ENCODE measurements around the gene LRFN4. TPM values are rescaled to one million over a fixed set of nuclear protein-coding genes. Genes with fewer than 3 reads are reported as not detected.

Gene LRFN4
- total RNA-seq, 2 experiments from 2014 or later = 24.6 to 29.8 TPM

DNA sequence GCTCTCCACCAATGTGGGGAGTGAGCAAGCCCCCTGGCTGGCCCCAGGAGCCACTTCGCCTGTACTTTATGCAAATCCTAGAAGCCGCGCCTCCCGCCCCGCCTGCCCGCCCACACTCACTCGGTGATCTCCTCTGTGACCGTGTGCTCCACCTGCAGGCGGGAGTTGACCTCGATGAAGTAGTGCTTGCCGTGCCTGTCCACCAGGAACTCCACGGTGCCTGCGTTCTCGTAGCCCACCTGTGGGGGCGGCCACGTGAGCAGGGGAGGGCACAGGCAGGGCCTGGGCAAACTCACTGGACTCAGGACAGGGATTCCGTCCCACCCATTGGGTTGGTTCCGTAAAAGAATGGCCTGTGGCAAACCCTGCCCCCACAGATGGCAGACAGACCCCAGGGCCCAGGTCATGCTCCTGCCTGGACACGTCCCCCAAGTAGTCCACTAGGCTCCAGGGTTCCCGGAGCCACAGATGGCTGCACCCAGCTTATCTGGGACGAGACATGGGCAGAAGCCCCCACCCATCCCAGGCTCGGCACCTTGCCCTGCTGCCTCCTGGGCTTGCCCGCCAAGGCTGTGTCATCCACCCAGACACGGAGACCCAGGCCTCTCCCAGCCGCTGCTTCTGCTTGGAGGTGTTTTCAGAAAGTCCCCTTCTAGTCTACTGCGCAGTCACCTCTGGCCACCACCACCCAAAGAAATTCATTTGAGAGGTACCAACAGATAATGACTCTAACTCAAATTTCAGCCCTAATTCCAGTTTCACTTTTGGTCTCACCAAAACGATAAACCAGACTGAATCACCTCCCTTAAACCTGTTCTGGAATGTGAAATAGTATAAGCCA is 12.1 kb downstream of the LRFN4 start:
- H3K36me3 Mint-ChIP-seq = no peaks in the 10 kb centered on the region
- H3K9me3 Mint-ChIP-seq = no peaks in the 10 kb centered on the region
- H3K27ac Mint-ChIP-seq = no peak overlapping the region
- peak; percentile 92 for DNase-seq
- POLR2A ChIA-PET = no interaction called here
- no peak overlapping the region for H3K4me3 Mint-ChIP-seq
- no peaks in the 10 kb centered on the region for H3K27me3 Mint-ChIP-seq
- H3K4me1 Mint-ChIP-seq (ENCODE audit: low read depth) = peaks cover 12% of the 10 kb centered on the region
- intact Hi-C loops (cut with micrococcal nuclease) = no loop called here
- CTCF ChIA-PET = interaction anchor here (1.4 kb wide), 1 partner anchor 15 kb away, joined by 4 read pairs; no protein-coding TSS in a partner anchor

GRCh38 chr11:66869567-66869870 is 12.7 kb downstream of the LRFN4 start:
- H3K9me3 Mint-ChIP-seq = no peaks in the 10 kb centered on the region
- no peaks in the 10 kb centered on the region for H3K36me3 Mint-ChIP-seq
- H3K4me3 Mint-ChIP-seq = no peak overlapping the region
- no peak overlapping the region for H3K27ac Mint-ChIP-seq
- H3K4me1 Mint-ChIP-seq (ENCODE audit: low read depth) = peaks cover 14% of the 10 kb centered on the region
- POLR2A ChIA-PET = no interaction called here
- no peak for DNase-seq
- intact Hi-C loops (cut with micrococcal nuclease) = no loop called here
- CTCF ChIA-PET = interaction anchor here (1.4 kb wide), 1 partner anchor 14 kb away, joined by 4 read pairs; no protein-coding TSS in a partner anchor
- no peaks in the 10 kb centered on the region for H3K27me3 Mint-ChIP-seq

- H3K27me3 Mint-ChIP-seq = no peaks in the 10 kb centered on the region
- no peak overlapping the region for H3K27ac Mint-ChIP-seq
- H3K4me3 Mint-ChIP-seq = no peak overlapping the region
- POLR2A ChIA-PET = no interaction called here
- no peaks in the 10 kb centered on the region for H3K36me3 Mint-ChIP-seq
- peaks cover 14% of the 10 kb centered on the region for H3K4me1 Mint-ChIP-seq (ENCODE audit: low read depth)
- no peaks in the 10 kb centered on the region for H3K9me3 Mint-ChIP-seq
- no peak for DNase-seq
- CTCF ChIA-PET = interaction anchor here (1.4 kb wide), 1 partner anchor 13 kb away, joined by 4 read pairs; no protein-coding TSS in a partner anchor
- intact Hi-C loops (cut with micrococcal nuclease) = no loop called here
These were observed 13.3 kb downstream of the LRFN4 start for GRCh38 chr11:66870131-66870530.

DNA sequence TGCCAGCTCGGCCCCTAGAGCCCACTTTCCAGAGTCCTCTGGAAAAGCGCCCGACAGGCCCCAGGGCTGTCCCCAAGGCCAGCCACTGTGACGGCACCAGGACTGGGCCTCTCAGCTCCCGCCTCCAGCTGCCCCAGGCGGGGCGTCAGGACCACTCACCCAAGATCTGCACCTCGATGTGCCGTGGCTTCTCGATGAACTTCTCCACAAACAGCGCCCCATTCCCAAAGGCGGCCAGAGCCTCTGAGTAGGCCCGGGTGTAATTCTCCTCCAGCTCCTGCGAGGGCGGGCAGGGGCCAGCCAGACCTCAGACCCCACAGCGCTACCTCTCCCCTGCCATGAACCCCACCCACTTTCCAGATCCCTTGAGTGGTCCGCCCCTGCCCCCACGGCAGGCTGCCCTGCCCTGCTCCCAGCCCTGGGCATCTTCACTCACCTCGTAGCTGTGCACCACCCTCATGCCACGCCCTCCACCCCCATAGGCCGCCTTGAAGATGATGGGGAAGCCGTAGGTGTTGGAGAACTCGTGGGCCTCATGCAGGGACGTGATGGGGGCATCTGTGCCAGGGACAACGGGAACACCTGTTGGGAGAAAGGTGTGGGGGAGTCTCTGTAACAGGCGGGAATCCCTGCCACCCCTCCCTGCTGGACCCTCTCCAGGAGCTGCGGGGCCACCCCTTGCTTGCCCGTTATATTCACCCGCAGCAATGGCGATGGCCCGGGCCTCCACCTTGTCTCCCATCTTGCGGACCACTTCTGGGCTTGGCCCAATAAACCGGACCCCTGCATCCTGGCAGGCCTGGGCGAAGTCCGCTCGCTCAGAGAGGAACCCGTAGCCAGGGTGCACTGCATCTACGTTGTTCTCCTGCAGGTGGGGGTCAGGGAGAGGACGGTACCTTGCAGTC is 14.0 kb downstream of the LRFN4 start:
- Mint-ChIP-seq H3K27me3 (no peaks in the 10 kb centered on the region), H3K27ac (no peak overlapping the region), H3K4me3 (no peak overlapping the region), H3K36me3 (no peaks in the 10 kb centered on the region), H3K4me1 (ENCODE audit: low read depth) (peaks cover 14% of the 10 kb centered on the region), H3K9me3 (no peaks in the 10 kb centered on the region)
- POLR2A ChIA-PET = no interaction called here
- DNase-seq = no peak
- intact Hi-C loops (cut with micrococcal nuclease) = no loop called here
- CTCF ChIA-PET = no interaction called here

DNA sequence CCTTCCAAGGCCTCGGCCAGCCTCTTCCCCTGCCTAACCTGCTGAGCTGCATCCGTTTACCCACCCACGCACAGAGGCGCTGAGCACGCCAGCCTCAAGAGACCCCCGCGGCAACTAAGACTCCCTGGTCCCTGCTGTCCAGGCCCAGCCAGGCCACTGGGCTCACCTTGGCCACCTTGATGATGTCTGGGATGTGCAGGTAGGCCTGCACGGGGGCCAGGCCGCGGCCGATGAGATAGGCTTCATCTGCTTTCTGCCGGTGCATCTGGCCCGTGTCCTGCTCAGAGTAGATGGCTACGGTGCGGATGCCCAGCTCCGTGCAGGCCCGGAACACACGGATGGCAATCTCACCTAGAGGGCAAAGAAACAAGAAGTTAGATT is 14.6 kb downstream of the LRFN4 start:
- Mint-ChIP-seq H3K9me3 (no peaks in the 10 kb centered on the region), H3K4me3 (no peak overlapping the region), H3K36me3 (no peaks in the 10 kb centered on the region), H3K27me3 (no peaks in the 10 kb centered on the region), H3K27ac (no peak overlapping the region), H3K4me1 (ENCODE audit: low read depth) (peaks cover 14% of the 10 kb centered on the region)
- no peak for DNase-seq
- POLR2A ChIA-PET = no interaction called here
- intact Hi-C loops (cut with micrococcal nuclease) = no loop called here
- CTCF ChIA-PET = no interaction called here

DNA sequence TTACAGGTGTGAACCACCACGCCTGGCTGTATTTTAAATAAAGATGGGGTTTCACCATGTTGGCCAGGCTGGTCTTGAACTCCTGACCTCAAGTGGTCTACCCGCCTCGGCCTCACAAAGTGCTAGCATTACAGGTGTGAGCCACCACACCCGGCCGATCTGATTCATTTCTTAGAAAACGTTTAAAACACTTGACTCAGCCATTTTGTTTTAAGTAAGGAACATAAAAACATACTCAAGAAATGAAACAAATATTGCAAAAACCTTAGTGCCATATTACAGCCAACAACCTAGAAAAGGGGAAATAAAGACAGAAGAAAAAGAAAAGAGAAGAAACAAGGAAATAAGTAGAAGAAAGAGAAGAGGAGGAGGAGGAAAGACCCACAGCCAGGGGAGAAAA is 17.4 kb downstream of the LRFN4 start:
- no peak overlapping the region for H3K4me3 Mint-ChIP-seq
- no peaks in the 10 kb centered on the region for H3K36me3 Mint-ChIP-seq
- H3K9me3 Mint-ChIP-seq = no peaks in the 10 kb centered on the region
- no peak for DNase-seq
- POLR2A ChIA-PET = no interaction called here
- H3K27me3 Mint-ChIP-seq = no peaks in the 10 kb centered on the region
- no peak overlapping the region for H3K27ac Mint-ChIP-seq
- CTCF ChIA-PET = no interaction called here
- H3K4me1 Mint-ChIP-seq (ENCODE audit: low read depth) = peaks cover 6% of the 10 kb centered on the region
- intact Hi-C loops (cut with micrococcal nuclease) = no loop called here

GRCh38 chr11:66875378-66875777 is 18.5 kb downstream of the LRFN4 start:
- ChIA-PET POLR2A (no interaction called here), CTCF (interaction anchor here (0.6 kb wide), 1 partner anchor 8 kb away, joined by 3 read pairs; no protein-coding TSS in a partner anchor)
- H3K4me1 Mint-ChIP-seq (ENCODE audit: low read depth) = peaks cover 6% of the 10 kb centered on the region
- H3K36me3 Mint-ChIP-seq = no peaks in the 10 kb centered on the region
- no peaks in the 10 kb centered on the region for H3K9me3 Mint-ChIP-seq
- no peak overlapping the region for H3K27ac Mint-ChIP-seq
- intact Hi-C loops (cut with micrococcal nuclease) = no loop called here
- H3K27me3 Mint-ChIP-seq = no peaks in the 10 kb centered on the region
- H3K4me3 Mint-ChIP-seq = no peak overlapping the region
- no peak for DNase-seq

DNA sequence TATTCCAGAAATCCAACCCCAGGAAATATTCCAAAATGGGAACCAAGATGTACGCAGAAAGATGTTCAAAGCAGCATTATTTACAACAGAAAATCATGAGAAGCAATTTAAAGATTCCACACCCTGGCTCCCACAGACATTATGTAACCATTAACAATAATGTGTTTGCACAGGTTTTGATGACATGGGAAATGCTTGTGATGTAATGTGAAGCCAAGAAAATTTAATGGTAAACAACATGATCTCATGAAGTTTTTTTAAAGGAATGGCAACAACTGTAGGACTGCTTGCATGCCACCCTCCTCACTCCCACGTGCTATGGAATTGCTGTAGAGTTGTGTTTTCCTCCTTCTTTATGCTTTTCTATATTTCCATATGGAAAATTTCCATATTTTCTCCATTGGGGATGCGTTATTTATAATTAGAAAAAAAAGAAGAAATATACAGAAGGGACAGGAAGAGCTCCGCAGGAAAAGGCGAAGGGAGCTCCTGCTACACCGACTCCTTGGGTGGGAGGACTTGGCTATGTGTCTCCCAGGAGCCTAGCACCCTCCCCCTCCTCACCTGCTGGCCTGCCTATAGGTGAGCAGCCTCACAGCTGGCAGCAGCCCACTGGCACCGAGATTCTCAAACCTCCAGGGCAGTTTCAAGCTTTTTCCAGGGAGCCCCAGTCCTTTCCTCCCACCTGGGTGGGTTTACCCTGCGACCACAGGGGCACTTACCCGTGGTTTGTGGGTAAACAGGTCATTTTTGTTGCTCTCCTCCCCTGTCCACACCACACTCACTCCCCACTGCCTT is 20.9 kb downstream of the LRFN4 start:
- no peak overlapping the region for H3K27ac Mint-ChIP-seq

DNA sequence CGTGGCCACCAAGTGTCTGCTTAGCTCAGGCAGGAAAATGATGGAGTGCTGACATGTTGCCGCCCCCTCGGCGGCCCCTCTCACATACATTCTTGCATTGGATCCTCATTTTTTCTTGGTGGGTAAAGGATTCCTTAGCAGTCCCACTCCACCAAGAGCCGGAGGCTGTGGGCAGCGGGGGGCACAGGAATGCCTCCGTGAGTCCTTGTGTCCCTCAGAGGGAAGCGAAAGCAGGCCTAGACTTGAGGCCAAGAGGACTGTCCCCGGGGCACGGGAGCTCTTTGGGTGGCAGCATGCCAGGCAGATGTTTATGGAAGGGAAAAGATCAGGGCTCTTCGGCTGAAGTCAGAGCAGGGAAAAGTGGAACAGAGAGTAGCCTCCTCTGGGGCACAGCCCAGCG is 21.6 kb downstream of the LRFN4 start:
- no peak for DNase-seq
- intact Hi-C loops (cut with micrococcal nuclease) = no loop called here
- ChIA-PET CTCF (interaction anchor here (1.3 to 6.0 kb wide), 2 partner anchors 9 to 183 kb away, joined by 3 to 29 read pairs; no protein-coding TSS in a partner anchor), POLR2A (no interaction called here)
- Mint-ChIP-seq H3K4me1 (ENCODE audit: low read depth) (peaks cover 16% of the 10 kb centered on the region), H3K27ac (no peak overlapping the region), H3K36me3 (no peaks in the 10 kb centered on the region), H3K4me3 (no peak overlapping the region), H3K9me3 (no peaks in the 10 kb centered on the region), H3K27me3 (no peaks in the 10 kb centered on the region)

More for the DNA sequence above, 20.9 kb downstream of the LRFN4 start:
- no peaks in the 10 kb centered on the region for H3K27me3 Mint-ChIP-seq
- no peaks in the 10 kb centered on the region for H3K9me3 Mint-ChIP-seq
- intact Hi-C loops (cut with micrococcal nuclease) = no loop called here
- POLR2A ChIA-PET = no interaction called here
- no peaks in the 10 kb centered on the region for H3K36me3 Mint-ChIP-seq
- DNase-seq = no peak
- H3K4me3 Mint-ChIP-seq = no peak overlapping the region
- CTCF ChIA-PET = interaction anchor here (1.3 kb wide), 1 partner anchor 10 kb away, joined by 3 read pairs; no protein-coding TSS in a partner anchor
- H3K4me1 Mint-ChIP-seq (ENCODE audit: low read depth) = peaks cover 16% of the 10 kb centered on the region

GRCh38 chr11:66879000-66879399 is 22.1 kb downstream of the LRFN4 start:
- Mint-ChIP-seq H3K27ac (no peak overlapping the region), H3K9me3 (no peaks in the 10 kb centered on the region), H3K4me1 (ENCODE audit: low read depth) (peaks cover 16% of the 10 kb centered on the region), H3K4me3 (no peak overlapping the region), H3K36me3 (no peaks in the 10 kb centered on the region), H3K27me3 (no peaks in the 10 kb centered on the region)
- DNase-seq = no peak
- intact Hi-C loops (cut with micrococcal nuclease) = no loop called here
- ChIA-PET CTCF (interaction anchor here (6.0 kb wide), 1 partner anchor 184 kb away, joined by 29 read pairs; no protein-coding TSS in a partner anchor), POLR2A (no interaction called here)

- peaks cover 15% of the 10 kb centered on the region for H3K4me1 Mint-ChIP-seq (ENCODE audit: low read depth)
- ChIA-PET POLR2A (no interaction called here), CTCF (interaction anchor here (6.0 kb wide), 1 partner anchor 184 kb away, joined by 29 read pairs; no protein-coding TSS in a partner anchor)
- H3K36me3 Mint-ChIP-seq = no peaks in the 10 kb centered on the region
- H3K9me3 Mint-ChIP-seq = no peaks in the 10 kb centered on the region
- no peaks in the 10 kb centered on the region for H3K27me3 Mint-ChIP-seq
- H3K27ac Mint-ChIP-seq = no peak overlapping the region
- DNase-seq = no peak
- H3K4me3 Mint-ChIP-seq = no peak overlapping the region
- intact Hi-C loops (cut with micrococcal nuclease) = no loop called here
These were observed 22.7 kb downstream of the LRFN4 start for GRCh38 chr11:66879583-66879982.

- Mint-ChIP-seq H3K36me3 (no peaks in the 10 kb centered on the region), H3K4me1 (ENCODE audit: low read depth) (peaks cover 15% of the 10 kb centered on the region), H3K4me3 (no peak overlapping the region), H3K27ac (no peak overlapping the region), H3K27me3 (no peaks in the 10 kb centered on the region), H3K9me3 (no peaks in the 10 kb centered on the region)
- ChIA-PET CTCF (interaction anchor here (0.5 to 6.0 kb wide), 3 partner anchors 46 to 185 kb away, joined by 3 to 29 read pairs (median 4); no protein-coding TSS in a partner anchor), POLR2A (no interaction called here)
- DNase-seq = no peak
- intact Hi-C loops (cut with micrococcal nuclease) = no loop called here
These were observed 23.1 kb downstream of the LRFN4 start for GRCh38 chr11:66879999-66880398.

Data from activated CD4-positive, alpha-beta memory T cell treated with anti-CD3 and anti-CD28 coated beads for 36 hours (primary cell).